22Rv1 (cell line): ENCODE measurements around the gene ARMC8.

Source experiments
- ZFX ChIP-seq: fragments of 450-650 bp; IDR thresholded peaks from 2 replicates; pipeline ENCODE4 v1.6.1; 2017; ENCODE audit warnings: antibody characterized with exemption, borderline replicate concordance
- TF ChIP-seq, protein P1 (sequence below): fragments of 450-650 bp; IDR thresholded peaks from 2 replicates; pipeline ENCODE4 v1.5.1; 2017; ENCODE audit warnings: mild to moderate bottlenecking

DNA sequence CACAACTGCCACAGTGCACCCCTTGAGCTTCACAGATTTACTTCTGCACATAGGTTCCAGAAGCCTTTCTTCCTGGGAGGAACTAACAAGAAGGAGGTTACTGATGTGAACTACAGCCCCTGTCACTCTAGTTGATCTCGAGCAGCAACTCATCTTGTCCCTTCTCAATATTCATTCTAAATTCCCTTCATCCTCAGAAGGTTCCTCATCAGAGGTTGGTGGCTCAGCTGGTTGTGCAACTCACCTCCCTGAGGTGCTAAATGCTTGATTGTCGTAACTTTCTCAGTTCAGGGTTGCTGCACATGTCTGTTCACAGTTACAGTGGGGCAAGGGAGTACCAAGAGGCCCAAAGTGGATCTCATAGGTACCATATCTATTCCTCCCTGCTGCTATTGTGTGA, 49.2 kb upstream of the ARMC8 start:
- TF ChIP-seq, protein P1, sequence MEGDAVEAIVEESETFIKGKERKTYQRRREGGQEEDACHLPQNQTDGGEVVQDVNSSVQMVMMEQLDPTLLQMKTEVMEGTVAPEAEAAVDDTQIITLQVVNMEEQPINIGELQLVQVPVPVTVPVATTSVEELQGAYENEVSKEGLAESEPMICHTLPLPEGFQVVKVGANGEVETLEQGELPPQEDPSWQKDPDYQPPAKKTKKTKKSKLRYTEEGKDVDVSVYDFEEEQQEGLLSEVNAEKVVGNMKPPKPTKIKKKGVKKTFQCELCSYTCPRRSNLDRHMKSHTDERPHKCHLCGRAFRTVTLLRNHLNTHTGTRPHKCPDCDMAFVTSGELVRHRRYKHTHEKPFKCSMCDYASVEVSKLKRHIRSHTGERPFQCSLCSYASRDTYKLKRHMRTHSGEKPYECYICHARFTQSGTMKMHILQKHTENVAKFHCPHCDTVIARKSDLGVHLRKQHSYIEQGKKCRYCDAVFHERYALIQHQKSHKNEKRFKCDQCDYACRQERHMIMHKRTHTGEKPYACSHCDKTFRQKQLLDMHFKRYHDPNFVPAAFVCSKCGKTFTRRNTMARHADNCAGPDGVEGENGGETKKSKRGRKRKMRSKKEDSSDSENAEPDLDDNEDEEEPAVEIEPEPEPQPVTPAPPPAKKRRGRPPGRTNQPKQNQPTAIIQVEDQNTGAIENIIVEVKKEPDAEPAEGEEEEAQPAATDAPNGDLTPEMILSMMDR = no peak
- TF ChIP-seq ZFX = no peak
